ENCODE results near the gene DDX54.

Gene DDX54

DNA sequence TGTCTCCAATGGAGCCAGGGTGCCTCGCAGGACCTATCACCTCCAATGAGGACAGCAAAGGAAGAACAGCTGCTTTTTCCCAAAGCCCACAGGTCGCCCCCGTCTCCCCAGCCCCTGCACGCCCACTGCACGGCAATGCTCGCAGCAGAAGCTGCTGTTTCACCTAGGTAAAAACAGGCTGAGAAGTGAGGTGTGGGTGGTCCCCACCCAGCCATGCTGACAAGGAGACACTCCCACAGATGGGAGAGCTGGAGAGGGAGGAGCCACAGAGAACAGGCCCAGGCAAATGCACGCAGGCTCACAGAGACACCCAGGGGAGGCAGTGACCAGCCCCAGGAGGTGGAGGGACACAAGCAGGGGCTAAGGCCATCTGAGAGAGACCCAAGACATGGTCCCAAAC, 25.3 kb downstream of the DDX54 start:
- no peak for DNase-seq (ENCODE audit: low spot score)
- Histone ChIP-seq H3K36me3 (replicated peaks in 1 of 2; ENCODE audit: control insufficient read depth in 2 of 2, insufficient read depth in 2 of 2, low read length in 2 of 2) (peaks cover 31 to 71% of the 10 kb centered on the region in 2 donors), H2BK15ac (ENCODE audit: low read length) (no peak overlapping the region), H3K4ac (ENCODE audit: low read length) (no peak overlapping the region), H3K4me1 (ENCODE audit: control insufficient read depth in 2 of 2, insufficient read depth in 1 of 2, low read depth in 1 of 2, low read length in 2 of 2) (peaks cover 5 to 21% of the 10 kb centered on the region in 2 donors), H3K14ac (ENCODE audit: low read length) (no peak overlapping the region), H2AFZ (ENCODE audit: low read length) (no peak overlapping the region), H3K9me3 (replicated peaks in 1 of 2; ENCODE audit: control insufficient read depth in 2 of 2, insufficient read depth in 1 of 2, low read depth in 1 of 2, low read length in 2 of 2) (no peaks in the 10 kb centered on the region), H2BK5ac (ENCODE audit: low read length) (peak overlapping the region; percentile 79), H3K9ac (ENCODE audit: low read depth, low read length, poor library complexity) (peak overlapping the region; percentile 31), H2BK12ac (ENCODE audit: low read length) (no peak overlapping the region), H3K23ac (ENCODE audit: low read depth, low read length, poor library complexity) (no peak overlapping the region), H3K79me1 (ENCODE audit: low read depth, low read length) (peaks cover 9% of the 10 kb centered on the region), H3K18ac (ENCODE audit: low read length) (peak overlapping the region; percentile 61), H3K27me3 (ENCODE audit: control insufficient read depth in 3 of 3, insufficient read depth in 3 of 3, low read depth in 1 of 3, low read length in 3 of 3) (peaks cover 0 to 12% (median 4%) of the 10 kb centered on the region in 3 experiments), H3K4me3 (ENCODE audit: low read length in 2 of 2) (no peak overlapping the region), H4K91ac (ENCODE audit: low read depth, low read length, poor library complexity) (no peak overlapping the region), H3K27ac (replicated peaks; ENCODE audit: low read length) (no peak overlapping the region), H4K8ac (ENCODE audit: low read depth, low read length) (no peak overlapping the region), H2BK120ac (ENCODE audit: low read depth, low read length) (no peak overlapping the region), H3K4me2 (ENCODE audit: insufficient read depth, low read length, poor library complexity, severe bottlenecking) (no peak overlapping the region), H2AK5ac (ENCODE audit: low read depth, low read length) (peak overlapping the region; percentile 86)
- no CpG with 5 or more reads among the region's 7 CpGs for WGBS, 2 donors (ENCODE audit: extremely low coverage in 2 of 2, insufficient read length in 2 of 2, insufficient replicate concordance in 1 of 2)

GRCh38 chr12:113158439-113159203, 26.7 kb downstream of the DDX54 start:
- Histone ChIP-seq H2AK5ac (ENCODE audit: low read depth, low read length) (no peak overlapping the region), H3K9me3 (replicated peaks in 1 of 2; ENCODE audit: control insufficient read depth in 2 of 2, insufficient read depth in 1 of 2, low read depth in 1 of 2, low read length in 2 of 2) (no peaks in the 10 kb centered on the region), H2BK15ac (ENCODE audit: low read length) (no peak overlapping the region), H3K36me3 (replicated peaks in 1 of 2; ENCODE audit: control insufficient read depth in 2 of 2, insufficient read depth in 2 of 2, low read length in 2 of 2) (peaks cover 28 to 62% of the 10 kb centered on the region in 2 donors), H3K4me2 (ENCODE audit: insufficient read depth, low read length, poor library complexity, severe bottlenecking) (no peak overlapping the region), H2BK120ac (ENCODE audit: low read depth, low read length) (no peak overlapping the region), H2BK12ac (ENCODE audit: low read length) (no peak overlapping the region), H2BK5ac (ENCODE audit: low read length) (no peak overlapping the region), H3K9ac (ENCODE audit: low read depth, low read length, poor library complexity) (no peak overlapping the region), H4K8ac (ENCODE audit: low read depth, low read length) (no peak overlapping the region), H3K27ac (replicated peaks; ENCODE audit: low read length) (no peak overlapping the region), H3K4ac (ENCODE audit: low read length) (no peak overlapping the region), H3K18ac (ENCODE audit: low read length) (no peak overlapping the region), H3K4me3 (ENCODE audit: low read length in 2 of 2) (no peak overlapping the region), H3K14ac (ENCODE audit: low read length) (peak overlapping the region; percentile 87), H3K4me1 (ENCODE audit: control insufficient read depth in 2 of 2, insufficient read depth in 1 of 2, low read depth in 1 of 2, low read length in 2 of 2) (peaks cover 9 to 22% of the 10 kb centered on the region in 2 donors), H2AFZ (ENCODE audit: low read length) (no peak overlapping the region), H4K91ac (ENCODE audit: low read depth, low read length, poor library complexity) (no peak overlapping the region), H3K27me3 (ENCODE audit: control insufficient read depth in 3 of 3, insufficient read depth in 3 of 3, low read depth in 1 of 3, low read length in 3 of 3) (peaks cover 5 to 25% (median 15%) of the 10 kb centered on the region in 3 experiments), H3K79me1 (ENCODE audit: low read depth, low read length) (peaks cover 9% of the 10 kb centered on the region), H3K23ac (ENCODE audit: low read depth, low read length, poor library complexity) (no peak overlapping the region)
- no CpG with 5 or more reads among the region's 26 CpGs for WGBS, 2 donors (ENCODE audit: extremely low coverage in 2 of 2, insufficient read length in 2 of 2, insufficient replicate concordance in 1 of 2)
- DNase-seq (ENCODE audit: low spot score): no peak

- H3K27ac ChIP-seq (replicated peaks; ENCODE audit: low read length): no peak overlapping the region
- H3K9me3 ChIP-seq (replicated peaks in 1 of 2; ENCODE audit: control insufficient read depth in 2 of 2, insufficient read depth in 1 of 2, low read depth in 1 of 2, low read length in 2 of 2): no peaks in the 10 kb centered on the region
- H3K79me1 ChIP-seq (ENCODE audit: low read depth, low read length): peaks cover 9% of the 10 kb centered on the region
- DNase-seq (ENCODE audit: low spot score): no peak
- no peak overlapping the region for H3K4me3 ChIP-seq (ENCODE audit: low read length in 2 of 2)
- peaks cover 10 to 18% of the 10 kb centered on the region in 2 donors for H3K4me1 ChIP-seq (ENCODE audit: control insufficient read depth in 2 of 2, insufficient read depth in 1 of 2, low read depth in 1 of 2, low read length in 2 of 2)
- H2AK5ac ChIP-seq (ENCODE audit: low read depth, low read length): no peak overlapping the region
- no peak overlapping the region for H3K4me2 ChIP-seq (ENCODE audit: insufficient read depth, low read length, poor library complexity, severe bottlenecking)
- H2BK120ac ChIP-seq (ENCODE audit: low read depth, low read length): no peak overlapping the region
- no peak overlapping the region for H3K9ac ChIP-seq (ENCODE audit: low read depth, low read length, poor library complexity)
- H3K14ac ChIP-seq (ENCODE audit: low read length): no peak overlapping the region
- no peak overlapping the region for H2BK15ac ChIP-seq (ENCODE audit: low read length)
- H3K36me3 ChIP-seq (replicated peaks in 1 of 2; ENCODE audit: control insufficient read depth in 2 of 2, insufficient read depth in 2 of 2, low read length in 2 of 2): peaks cover 25 to 49% of the 10 kb centered on the region in 2 donors
- H3K23ac ChIP-seq (ENCODE audit: low read depth, low read length, poor library complexity): no peak overlapping the region
- no peak overlapping the region for H3K4ac ChIP-seq (ENCODE audit: low read length)
- H2AFZ ChIP-seq (ENCODE audit: low read length): no peak overlapping the region
- H3K27me3 ChIP-seq (ENCODE audit: control insufficient read depth in 3 of 3, insufficient read depth in 3 of 3, low read depth in 1 of 3, low read length in 3 of 3): peaks cover 5 to 37% (median 22%) of the 10 kb centered on the region in 3 experiments
- no peak overlapping the region for H4K91ac ChIP-seq (ENCODE audit: low read depth, low read length, poor library complexity)
- H3K18ac ChIP-seq (ENCODE audit: low read length): no peak overlapping the region
- H2BK5ac ChIP-seq (ENCODE audit: low read length): no peak overlapping the region
- no CpG with 5 or more reads among the region's 12 CpGs for WGBS, 2 donors (ENCODE audit: extremely low coverage in 2 of 2, insufficient read length in 2 of 2, insufficient replicate concordance in 1 of 2)
- H2BK12ac ChIP-seq (ENCODE audit: low read length): no peak overlapping the region
- no peak overlapping the region for H4K8ac ChIP-seq (ENCODE audit: low read depth, low read length)
Observed at GRCh38 chr12:113157218-113157859, 27.9 kb downstream of the DDX54 start.

GRCh38 chr12:113155646-113156045, 29.6 kb downstream of the DDX54 start:
- Histone ChIP-seq H3K4me3 (ENCODE audit: low read length in 2 of 2) (no peak overlapping the region), H2BK5ac (ENCODE audit: low read length) (no peak overlapping the region), H3K14ac (ENCODE audit: low read length) (no peak overlapping the region), H4K91ac (ENCODE audit: low read depth, low read length, poor library complexity) (no peak overlapping the region), H3K27me3 (ENCODE audit: control insufficient read depth in 3 of 3, insufficient read depth in 3 of 3, low read depth in 1 of 3, low read length in 3 of 3) (peaks cover 5 to 48% (median 27%) of the 10 kb centered on the region in 3 experiments), H2BK12ac (ENCODE audit: low read length) (no peak overlapping the region), H2AK5ac (ENCODE audit: low read depth, low read length) (no peak overlapping the region), H2AFZ (ENCODE audit: low read length) (no peak overlapping the region), H2BK15ac (ENCODE audit: low read length) (no peak overlapping the region), H2BK120ac (ENCODE audit: low read depth, low read length) (no peak overlapping the region), H3K4me1 (ENCODE audit: control insufficient read depth in 2 of 2, insufficient read depth in 1 of 2, low read depth in 1 of 2, low read length in 2 of 2) (peaks cover 8% of the 10 kb centered on the region in 2 donors), H3K9ac (ENCODE audit: low read depth, low read length, poor library complexity) (no peak overlapping the region), H4K8ac (ENCODE audit: low read depth, low read length) (no peak overlapping the region), H3K4me2 (ENCODE audit: insufficient read depth, low read length, poor library complexity, severe bottlenecking) (no peak overlapping the region), H3K23ac (ENCODE audit: low read depth, low read length, poor library complexity) (no peak overlapping the region), H3K18ac (ENCODE audit: low read length) (no peak overlapping the region), H3K36me3 (replicated peaks in 1 of 2; ENCODE audit: control insufficient read depth in 2 of 2, insufficient read depth in 2 of 2, low read length in 2 of 2) (peaks cover 24 to 36% of the 10 kb centered on the region in 2 donors), H3K9me3 (replicated peaks in 1 of 2; ENCODE audit: control insufficient read depth in 2 of 2, insufficient read depth in 1 of 2, low read depth in 1 of 2, low read length in 2 of 2) (no peaks in the 10 kb centered on the region), H3K79me1 (ENCODE audit: low read depth, low read length) (peaks cover 9% of the 10 kb centered on the region), H3K4ac (ENCODE audit: low read length) (no peak overlapping the region), H3K27ac (replicated peaks; ENCODE audit: low read length) (no peak overlapping the region)
- no CpG with 5 or more reads among the region's 7 CpGs for WGBS, 2 donors (ENCODE audit: extremely low coverage in 2 of 2, insufficient read length in 2 of 2, insufficient replicate concordance in 1 of 2)
- DNase-seq (ENCODE audit: low spot score): no peak

Data from neuronal stem cell (in vitro differentiated cells).